Effector CD4-positive, alpha-beta T cell (primary cell): ENCODE data around the gene ATRAID.

Source experiments
- DNase-seq: peaks from one replicate; pipeline ENCODE4 v3.0.0-alpha.2; 2020

Gene ATRAID

GRCh38 chr2:27220091-27220490 is 8.2 kb downstream of the ATRAID start:
- no peak for DNase-seq

- no peak for DNase-seq
These were observed 9.3 kb downstream of the ATRAID start for GRCh38 chr2:27221166-27221565.

GRCh38 chr2:27222407-27222806 is 10.6 kb downstream of the ATRAID start:
- no peak for DNase-seq

- DNase-seq, result no peak
These were observed 11.6 kb downstream of the ATRAID start for GRCh38 chr2:27223416-27223815.

GRCh38 chr2:27225526-27225925 is 13.7 kb downstream of the ATRAID start:
- no peak for DNase-seq

GRCh38 chr2:27227501-27227900 is 15.7 kb downstream of the ATRAID start:
- no peak for DNase-seq

GRCh38 chr2:27231921-27232320 is 20.1 kb downstream of the ATRAID start:
- DNase-seq, result no peak

GRCh38 chr2:27233341-27233740 is 21.5 kb downstream of the ATRAID start:
- no peak for DNase-seq

- DNase-seq, result no peak
These were observed 24.3 kb downstream of the ATRAID start for GRCh38 chr2:27236136-27236535.

GRCh38 chr2:27236626-27237025 is 24.8 kb downstream of the ATRAID start:
- DNase-seq, result no peak

- no peak for DNase-seq
These were observed 25.6 kb downstream of the ATRAID start for GRCh38 chr2:27237341-27237945.

- no peak for DNase-seq
These were observed 27.1 kb downstream of the ATRAID start for GRCh38 chr2:27238976-27239375.

GRCh38 chr2:27240406-27240805 is 28.6 kb downstream of the ATRAID start:
- no peak for DNase-seq

GRCh38 chr2:27241761-27242613 is 30.1 kb downstream of the ATRAID start:
- DNase-seq, result no peak

- DNase-seq, result no peak
These were observed 30.7 kb downstream of the ATRAID start for GRCh38 chr2:27242614-27242951.

GRCh38 chr2:27243391-27244130 is 31.7 kb downstream of the ATRAID start:
- no peak for DNase-seq

- no peak for DNase-seq
These were observed 33.3 kb downstream of the ATRAID start for GRCh38 chr2:27245116-27245515.

- no peak for DNase-seq
These were observed 33.8 kb downstream of the ATRAID start for GRCh38 chr2:27245626-27246025.

- no peak for DNase-seq
These were observed 36.1 kb downstream of the ATRAID start for GRCh38 chr2:27247893-27248292.

- no peak for DNase-seq
These were observed 37.5 kb downstream of the ATRAID start for GRCh38 chr2:27249159-27249890.

- DNase-seq, result no peak
These were observed 38.2 kb downstream of the ATRAID start for GRCh38 chr2:27249891-27250651.

GRCh38 chr2:27250652-27251379 is 39.0 kb downstream of the ATRAID start:
- no peak for DNase-seq
